ENCODE measurements around the gene CD300LD. TPM values are rescaled to one million over a fixed set of nuclear protein-coding genes. Genes with fewer than 3 reads are reported as not detected.

CD300LD gene
- total RNA-seq, 1 donor from 2014 or later = not detected

GRCh38 chr17:74599023-74599399 is 6.9 kb upstream of the CD300LD start:
- Mint-ChIP-seq H3K27me3 (ENCODE audit: unreplicated experiment) (peaks cover 16% of the 10 kb centered on the region), H3K36me3 (ENCODE audit: unreplicated experiment) (peaks cover 5% of the 10 kb centered on the region), H3K4me3 (ENCODE audit: unreplicated experiment) (peak overlapping the region; percentile 48), H3K9me3 (ENCODE audit: unreplicated experiment) (peaks cover 17% of the 10 kb centered on the region), H3K4me1 (ENCODE audit: low read depth, unreplicated experiment) (peaks cover 43% of the 10 kb centered on the region), H3K27ac (ENCODE audit: unreplicated experiment) (peak overlapping the region; percentile 83)
- TF ChIP-seq CTCF (IDR thresholded peaks at IDR 0.05; ENCODE audit: partially characterized antibody, unreplicated experiment) = no peak
- DNase-seq = no peak

DNA sequence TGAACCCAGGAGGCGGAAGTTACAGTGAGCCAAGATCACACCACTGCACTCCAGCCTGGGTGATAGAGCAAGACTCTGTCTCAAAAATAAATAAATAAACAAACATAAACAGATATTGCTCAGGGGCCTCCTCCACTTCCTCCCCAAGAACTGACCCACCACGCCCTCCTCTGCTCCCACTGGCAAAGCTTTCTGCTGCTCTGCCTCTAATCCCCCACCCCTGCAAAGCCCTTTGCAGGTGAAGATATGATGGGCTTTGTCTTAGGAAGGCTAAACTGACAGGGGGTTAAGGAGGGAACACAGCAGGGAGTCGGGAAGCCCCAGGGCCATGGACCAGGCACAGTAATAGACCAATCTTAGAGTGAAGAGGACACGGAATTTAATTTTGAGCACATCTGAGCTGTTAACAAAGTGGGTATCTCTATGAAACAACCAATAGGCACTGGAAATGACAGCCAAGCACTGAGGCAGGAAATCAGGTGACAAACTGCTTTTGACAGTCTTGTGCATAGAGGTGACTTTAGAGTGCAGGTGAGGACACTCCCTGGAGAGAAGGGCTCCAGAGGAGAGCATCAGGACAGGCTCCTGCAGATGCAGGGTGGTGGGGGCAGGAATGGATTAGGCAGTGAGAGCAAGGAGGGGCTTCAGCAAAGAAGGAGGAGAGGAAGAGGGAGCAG is 6.4 kb upstream of the CD300LD start:
- Mint-ChIP-seq H3K4me3 (ENCODE audit: unreplicated experiment) (no peak overlapping the region), H3K4me1 (ENCODE audit: low read depth, unreplicated experiment) (peaks cover 38% of the 10 kb centered on the region), H3K27me3 (ENCODE audit: unreplicated experiment) (peaks cover 16% of the 10 kb centered on the region), H3K36me3 (ENCODE audit: unreplicated experiment) (peaks cover 5% of the 10 kb centered on the region), H3K27ac (ENCODE audit: unreplicated experiment) (peak overlapping the region; percentile 83), H3K9me3 (ENCODE audit: unreplicated experiment) (peaks cover 15% of the 10 kb centered on the region)
- no peak for DNase-seq
- no peak for TF ChIP-seq CTCF (IDR thresholded peaks at IDR 0.05; ENCODE audit: partially characterized antibody, unreplicated experiment)

DNA sequence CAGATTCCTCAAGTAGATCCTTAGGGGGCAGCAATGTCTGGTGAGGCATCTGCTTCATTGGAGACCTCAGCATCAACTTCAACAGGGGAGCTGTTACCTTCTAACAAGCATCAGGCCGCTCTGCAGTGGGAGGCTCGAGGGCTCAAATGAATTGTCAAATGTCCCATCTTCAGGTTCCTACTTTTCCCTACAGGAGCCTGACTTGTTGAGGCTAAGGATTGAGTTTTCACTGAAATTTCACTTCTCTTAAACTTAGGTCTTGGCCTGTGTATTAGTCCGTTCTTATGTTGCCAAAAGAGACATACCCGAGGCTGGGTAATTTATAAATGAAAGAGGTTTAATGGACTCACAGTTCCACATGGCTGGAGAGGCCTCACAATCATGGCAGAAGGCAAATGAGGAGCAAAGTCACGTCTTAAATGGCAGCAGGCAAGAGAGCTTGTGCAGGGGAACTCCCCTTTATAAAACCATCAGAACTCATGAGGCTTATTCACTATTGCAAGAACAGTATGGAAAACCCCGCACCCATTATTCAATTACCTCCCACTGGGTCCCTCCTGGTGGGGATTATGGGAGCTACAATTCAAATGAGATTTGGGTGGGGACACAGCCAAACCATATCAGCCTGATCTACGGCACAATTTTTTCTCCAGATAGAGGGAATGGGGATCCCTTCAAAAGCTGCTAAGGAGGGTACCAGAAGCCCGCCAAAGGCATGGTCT is 5.1 kb upstream of the CD300LD start:
- Mint-ChIP-seq H3K27ac (ENCODE audit: unreplicated experiment) (no peak overlapping the region), H3K27me3 (ENCODE audit: unreplicated experiment) (peaks cover 13% of the 10 kb centered on the region), H3K4me1 (ENCODE audit: low read depth, unreplicated experiment) (peaks cover 29% of the 10 kb centered on the region), H3K9me3 (ENCODE audit: unreplicated experiment) (peaks cover 13% of the 10 kb centered on the region), H3K4me3 (ENCODE audit: unreplicated experiment) (no peak overlapping the region), H3K36me3 (ENCODE audit: unreplicated experiment) (peaks cover 5% of the 10 kb centered on the region)
- no peak for TF ChIP-seq CTCF (IDR thresholded peaks at IDR 0.05; ENCODE audit: partially characterized antibody, unreplicated experiment)
- no peak for DNase-seq

- Mint-ChIP-seq H3K4me1 (ENCODE audit: low read depth, unreplicated experiment) (peaks cover 16% of the 10 kb centered on the region), H3K27ac (ENCODE audit: unreplicated experiment) (no peak overlapping the region), H3K4me3 (ENCODE audit: unreplicated experiment) (no peak overlapping the region), H3K27me3 (ENCODE audit: unreplicated experiment) (peaks cover 13% of the 10 kb centered on the region), H3K36me3 (ENCODE audit: unreplicated experiment) (peaks cover 5% of the 10 kb centered on the region), H3K9me3 (ENCODE audit: unreplicated experiment) (peaks cover 10% of the 10 kb centered on the region)
- TF ChIP-seq CTCF (IDR thresholded peaks at IDR 0.05; ENCODE audit: partially characterized antibody, unreplicated experiment) = no peak
- no peak for DNase-seq
Observed at GRCh38 chr17:74595037-74595750, 3.1 kb upstream of the CD300LD start.
